H1 (cell line): Measurements from ENCODE around the gene CMTR1. TPM values are rescaled to one million over a fixed set of nuclear protein-coding genes. Genes with fewer than 3 reads are reported as not detected.

ENCODE experiments used
- CEBPB ChIP-seq: IDR thresholded peaks from 2 replicates; pipeline ENCODE4 v1.6.1; 2012; ENCODE audit warnings: low read depth, low read length
- FOSL1 ChIP-seq: IDR thresholded peaks from 2 replicates; pipeline ENCODE4 v1.6.1; 2011; ENCODE audit warnings: mild to moderate bottlenecking, low read depth, low read length, moderate library complexity; ENCODE audit not compliant: insufficient read depth
- KDM4A ChIP-seq: IDR thresholded peaks from one replicate; pipeline ENCODE4 v1.7.1; 2012; ENCODE audit warnings: low read depth, mild to moderate bottlenecking, moderate library complexity, low read length, inconsistent platforms; ENCODE audit not compliant: severe bottlenecking
- KDM5A ChIP-seq: fragments of 200-600 bp; IDR thresholded peaks from 2 replicates; pipeline ENCODE4 v1.7.1; 2012; ENCODE audit warnings: mild to moderate bottlenecking, low read length, inconsistent platforms, mixed read lengths
- POLR2A ChIP-seq, 2 experiments: IDR thresholded peaks; 1 replicate in 1 of 2; 2 replicates in 1 of 2; pipeline ENCODE4 v1.6.1; 2011; ENCODE audit warnings: low read depth in 2 of 2, low read length in 2 of 2, mild to moderate bottlenecking in 2 of 2; ENCODE audit errors: control extremely low read depth in 1 of 2
- RFX5 ChIP-seq: IDR thresholded peaks from 2 replicates; pipeline ENCODE4 v1.6.1; 2011; ENCODE audit warnings: low read depth, low read length, improper control_type of control experiment, borderline replicate concordance
- SIN3A ChIP-seq, 2 experiments: IDR thresholded peaks in 1 of 2; conservative IDR thresholded peaks in 1 of 2; 2 replicates each; pipeline ENCODE4 v1.6.1; 2011 to 2012; ENCODE audit warnings: low read length in 2 of 2, improper control_type of control experiment in 1 of 2, low read depth in 1 of 2, mild to moderate bottlenecking in 1 of 2
- TAF7 ChIP-seq: optimal IDR thresholded peaks from 2 replicates; pipeline ENCODE3; 2011; ENCODE audit warnings: low read depth, mild to moderate bottlenecking, inconsistent platforms, low read length, moderate library complexity, borderline replicate concordance
- polyA plus RNA-seq, 7 experiments: library from polyadenylated mRNA; depleted of rRNA in 3 of 7; stranded (reverse) in 5 of 7; unstranded in 2 of 7; fragments of >200 nt in 5 of 7; fragments of 200-250 nt in 2 of 7; gene quantifications; 1 replicate in 5 of 7; 2 replicates in 1 of 7; 4 replicates in 1 of 7; pipeline versions ENCODE4 v1.2.1 to v1.2.3, GENCODE V29; 2011 to 2013; ENCODE audit warnings: missing spikeins in 2 of 7, mixed read lengths in 2 of 7
- total RNA-seq: library from RNA; stranded (reverse); fragmentation: NEBNext Ultra II Directional; extraction: Animal tissue kit (Norgen Biotek cat#: 25700); gene quantifications from 2 replicates; pipeline ENCODE4 v1.2.1, GENCODE V29; 2021

The CMTR1 gene
- total and polyA plus RNA-seq, 2 of the 8 experiments (the other 6 are each of a cell fraction or from before 2014, with no cell fraction given): 15.2 to 33.1 TPM

DNA sequence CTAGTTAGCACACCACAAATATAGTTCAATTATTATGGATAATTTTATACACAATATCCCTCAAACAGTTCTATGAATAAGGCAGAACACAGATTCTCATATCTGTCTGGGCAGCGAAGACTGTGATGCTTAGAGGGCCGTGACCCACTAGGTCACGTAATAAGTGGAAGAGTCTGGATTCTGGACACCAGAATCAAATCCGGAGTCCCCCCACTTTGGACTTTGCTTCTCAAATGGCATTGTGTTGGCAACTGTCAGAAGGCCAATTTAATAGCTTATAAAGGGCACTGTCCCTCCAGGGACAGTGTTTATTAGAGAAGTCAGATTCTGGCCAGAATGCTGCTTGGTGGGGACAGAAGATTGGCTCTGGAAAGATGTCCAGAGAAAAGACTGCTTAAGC, 73.5 kb downstream of the CMTR1 start (continued):
- TF ChIP-seq SIN3A (conservative IDR thresholded peaks at IDR 0.05 in 1 of 2, IDR thresholded peaks at IDR 0.05 in 1 of 2; ENCODE audit: low read depth in 1 of 2, low read length in 2 of 2): no peak
- TF ChIP-seq FOSL1: no peak
- no peak for TF ChIP-seq TAF7
- no peak for TF ChIP-seq CEBPB
- TF ChIP-seq KDM5A: no peak
- no peak for TF ChIP-seq KDM4A
- TF ChIP-seq POLR2A (IDR thresholded peaks at IDR 0.05; ENCODE audit: control extremely low read depth in 1 of 2, low read depth in 2 of 2, low read length in 2 of 2): no peak
- no peak for TF ChIP-seq RFX5
